HG02759 (cell line): ENCODE data around the gene AK8.

Source experiments
- ATAC-seq: cut with Tn5 transposase; IDR thresholded peaks from one replicate; pipeline ENCODE4 v1.9.1; 2021; ENCODE audit warnings: mild to moderate bottlenecking, moderate library complexity; ENCODE audit not compliant: unreplicated experiment

AK8 gene

DNA sequence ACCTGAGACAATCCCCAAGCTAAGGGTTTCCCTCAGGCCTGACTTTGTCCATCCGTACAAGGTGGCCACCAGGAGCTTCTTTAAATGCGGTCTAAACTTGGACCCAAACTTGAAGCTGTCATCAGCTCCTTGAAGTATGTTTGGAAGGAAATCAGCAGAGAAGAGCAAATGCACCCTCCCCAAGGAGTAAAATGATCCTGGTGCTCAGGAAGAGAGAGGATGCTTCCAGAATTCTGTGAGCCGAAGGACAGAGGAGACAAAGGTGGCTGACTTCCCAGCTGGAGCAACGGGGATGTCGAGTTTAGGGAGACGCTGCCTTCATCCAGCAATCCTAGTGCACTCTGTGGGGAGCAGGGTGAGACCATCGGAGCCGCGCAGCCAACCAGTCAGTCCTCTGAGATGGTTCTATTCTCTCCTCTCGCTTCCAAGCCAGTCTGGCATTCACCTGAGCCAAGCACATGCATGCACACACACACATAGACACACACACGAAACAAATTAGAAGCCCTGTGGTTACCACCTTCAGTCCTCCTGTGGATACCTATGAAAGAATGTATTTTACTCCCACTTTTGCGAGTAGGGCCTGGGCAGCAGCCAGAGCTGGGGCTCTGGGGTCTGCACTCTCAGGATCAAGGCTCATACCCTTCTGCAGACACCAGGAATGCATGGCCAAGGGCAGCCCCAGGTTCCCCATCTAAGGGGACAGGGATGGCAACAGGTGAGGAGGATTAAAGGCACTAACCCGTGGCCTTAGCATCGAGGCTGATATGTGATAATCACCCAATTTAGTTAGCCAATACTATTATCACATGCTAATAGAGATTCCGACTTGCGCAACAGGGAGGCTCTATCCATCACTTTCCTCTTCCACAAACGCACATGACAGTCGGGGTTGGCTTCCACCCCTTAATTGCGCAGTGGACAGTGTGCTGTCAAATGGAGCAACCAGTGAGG, 132.1 kb downstream of the AK8 start:
- ATAC-seq, result no peak

DNA sequence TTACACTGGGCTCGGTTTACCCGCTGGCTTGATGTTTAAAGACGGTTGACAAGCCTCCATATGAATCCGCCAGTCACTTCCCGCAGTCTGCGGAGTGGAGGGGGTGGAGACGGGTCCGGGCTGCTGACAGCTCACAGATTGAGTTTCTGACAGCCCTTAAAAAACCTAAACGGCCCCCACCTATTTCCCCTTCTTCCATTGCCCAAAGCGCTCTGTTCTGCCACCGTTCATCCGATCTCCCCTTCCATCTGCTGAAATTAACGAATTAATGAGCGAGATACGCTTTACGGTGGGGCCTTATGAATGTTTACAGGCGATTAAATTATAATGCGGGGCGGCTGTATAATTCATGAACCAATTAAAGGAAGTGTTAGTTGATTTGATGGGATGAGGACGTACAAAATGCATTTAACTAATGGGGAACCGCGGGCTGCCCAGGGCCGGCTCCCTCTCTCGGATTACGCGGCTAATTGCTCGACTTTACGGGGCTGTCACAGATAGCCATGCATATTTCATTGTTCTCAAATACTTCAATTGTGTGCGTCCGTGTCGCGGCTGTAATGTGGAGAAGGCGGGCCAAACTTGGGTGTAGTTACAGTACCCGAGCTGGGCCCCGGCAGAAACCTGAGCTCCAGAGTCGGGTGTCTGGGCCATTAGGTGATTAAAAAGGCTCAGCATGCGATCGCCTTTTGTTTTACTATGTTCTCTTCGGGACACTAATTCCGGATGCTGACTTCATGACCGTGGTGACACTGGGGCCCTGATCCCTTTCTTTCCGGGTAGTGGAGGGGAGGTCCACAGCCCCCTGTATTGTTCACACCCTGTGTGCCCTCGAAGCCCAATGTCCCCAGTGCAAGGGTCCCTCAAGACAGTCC, 133.0 kb downstream of the AK8 start:
- ATAC-seq, result no peak

DNA sequence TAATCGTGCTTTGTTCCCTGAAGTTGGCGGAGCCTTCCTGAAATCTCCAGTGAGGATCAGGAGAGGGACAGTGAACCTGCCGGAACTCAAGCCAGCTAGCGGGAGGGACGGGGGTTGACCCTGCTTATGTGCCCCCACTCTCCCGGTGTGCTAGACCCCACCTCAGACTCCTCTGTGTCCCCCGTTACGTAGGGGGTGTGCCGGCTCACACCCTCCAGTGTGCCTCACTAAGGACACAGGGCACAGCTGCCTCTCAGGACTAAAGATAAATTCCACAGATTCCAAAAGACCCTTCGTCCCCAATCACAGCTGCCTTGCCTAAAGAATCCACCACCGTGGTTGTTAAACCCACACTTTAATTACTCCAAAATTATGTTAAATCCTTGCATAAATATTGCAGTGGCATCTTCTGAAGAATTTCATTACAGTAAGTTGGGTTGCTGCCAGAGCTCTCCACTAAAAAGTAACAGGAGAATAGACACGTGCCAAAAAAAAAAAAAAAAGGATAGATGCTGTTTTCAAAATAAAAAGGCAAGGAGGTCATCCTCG, 134.1 kb downstream of the AK8 start:
- no peak for ATAC-seq

DNA sequence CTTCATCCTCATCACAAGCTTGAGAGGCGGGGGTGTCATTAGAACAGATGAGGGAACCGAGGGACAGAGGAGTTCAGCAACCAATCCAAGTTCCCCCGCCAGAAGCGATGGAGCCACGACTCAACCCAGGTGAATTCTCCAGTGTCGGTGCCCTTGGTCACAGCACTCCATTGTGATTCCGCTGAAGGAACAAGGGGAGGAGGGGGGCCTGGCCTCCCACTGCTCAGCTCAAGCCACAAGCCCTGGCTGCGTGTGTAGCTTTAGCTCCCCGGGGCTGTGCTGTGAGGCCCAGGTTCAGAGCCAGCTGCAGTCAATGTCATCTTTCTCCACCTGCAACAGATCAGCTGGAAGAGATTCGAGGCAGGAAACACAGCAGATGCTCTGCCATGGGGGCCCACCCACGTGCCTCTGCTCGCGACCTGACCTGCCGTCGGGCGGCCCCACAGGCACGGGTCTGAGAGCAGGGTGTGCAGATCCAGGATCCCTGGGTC, 135.2 kb downstream of the AK8 start:
- no peak for ATAC-seq

DNA sequence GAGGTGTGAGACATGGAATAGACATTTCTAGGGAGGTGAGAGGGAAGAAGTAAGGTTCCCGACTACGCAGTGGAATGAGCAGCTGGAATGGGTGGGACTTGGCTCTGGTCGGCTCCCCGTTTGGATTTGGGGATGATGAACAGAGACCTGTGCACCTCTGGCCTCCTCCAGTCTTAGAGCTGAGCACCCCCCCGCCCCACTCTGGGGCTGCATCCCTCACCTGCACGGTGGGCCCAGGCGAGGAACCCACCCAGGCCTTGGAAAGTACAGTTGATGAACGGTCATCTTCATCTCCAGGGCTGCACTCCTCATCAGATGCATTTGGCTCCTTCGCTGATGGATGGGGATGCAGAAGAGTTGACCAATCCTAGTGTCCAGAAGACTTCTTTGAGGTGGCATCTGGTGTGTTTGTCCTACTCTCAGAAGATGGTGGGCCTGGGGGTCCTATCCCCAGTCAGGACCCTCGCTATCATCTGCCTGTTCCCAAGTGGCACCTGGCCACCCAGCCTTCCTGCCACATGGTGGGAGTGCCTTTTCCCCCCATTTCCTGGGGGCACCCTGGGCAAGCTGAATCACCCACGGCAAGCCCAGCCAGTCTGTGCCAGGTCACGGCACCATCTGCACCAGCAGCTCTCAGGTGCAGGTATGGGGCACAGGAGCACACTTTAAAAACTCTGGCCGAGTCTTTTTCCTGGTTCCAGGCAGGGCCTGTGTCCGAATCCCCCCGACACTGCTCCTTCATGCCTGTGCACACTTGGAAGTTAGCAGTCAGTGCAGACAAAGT, 137.4 kb downstream of the AK8 start:
- no peak for ATAC-seq

DNA sequence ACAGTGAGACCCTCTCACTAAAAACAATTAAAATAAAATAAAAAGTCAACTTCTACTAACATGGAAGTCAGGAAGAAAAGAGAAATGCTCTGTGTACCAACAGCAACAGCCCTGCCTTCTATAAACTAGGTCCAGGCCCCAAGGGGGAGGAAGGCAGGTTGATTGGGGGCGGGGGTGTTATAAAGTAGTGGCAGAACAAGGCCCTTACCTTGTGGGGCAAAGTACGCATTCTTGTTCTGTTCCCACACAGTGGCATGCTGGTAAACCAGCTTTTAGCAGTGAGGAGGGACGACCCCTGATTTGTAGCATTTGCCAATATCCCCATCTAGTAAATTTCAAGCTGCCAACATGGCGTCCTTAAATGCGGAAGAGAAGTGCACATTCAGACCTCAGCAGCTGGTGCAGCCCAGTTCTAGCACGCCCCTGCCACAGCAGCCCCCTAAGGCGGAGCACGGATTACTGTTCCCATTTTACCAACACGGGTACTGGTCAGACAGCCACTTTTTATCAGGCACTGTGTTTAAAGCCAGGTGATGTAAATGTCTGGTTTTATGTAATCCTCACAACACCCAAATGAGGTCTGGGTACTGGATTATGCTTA, 138.3 kb downstream of the AK8 start:
- no peak for ATAC-seq

DNA sequence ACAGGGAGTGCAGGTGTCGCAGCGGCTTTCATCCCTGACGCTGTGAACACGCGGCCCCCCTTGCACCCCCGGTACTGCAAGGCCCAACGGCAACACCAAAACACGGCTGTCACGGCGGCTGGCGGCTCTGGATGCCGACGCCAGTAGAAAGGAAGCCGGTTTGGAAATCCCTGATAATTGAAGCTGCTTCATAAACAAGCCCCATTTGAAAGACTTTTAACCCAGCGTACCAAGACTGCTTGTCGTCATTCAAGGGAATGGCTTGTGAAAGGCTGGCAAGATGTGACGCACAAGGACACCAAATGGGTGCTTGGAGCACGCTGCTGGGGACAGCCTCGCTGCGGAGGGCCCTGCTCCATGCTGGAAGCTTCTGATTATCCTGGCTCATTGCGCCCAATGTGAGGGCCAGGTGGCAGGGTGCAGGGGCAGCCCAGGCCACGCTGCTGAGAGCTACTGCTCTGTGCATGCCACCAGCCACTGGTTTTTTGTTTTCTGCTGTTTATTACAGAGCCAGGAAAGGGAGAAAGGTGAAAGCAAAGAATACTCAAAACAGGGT, 144.7 kb downstream of the AK8 start:
- ATAC-seq, result no peak

DNA sequence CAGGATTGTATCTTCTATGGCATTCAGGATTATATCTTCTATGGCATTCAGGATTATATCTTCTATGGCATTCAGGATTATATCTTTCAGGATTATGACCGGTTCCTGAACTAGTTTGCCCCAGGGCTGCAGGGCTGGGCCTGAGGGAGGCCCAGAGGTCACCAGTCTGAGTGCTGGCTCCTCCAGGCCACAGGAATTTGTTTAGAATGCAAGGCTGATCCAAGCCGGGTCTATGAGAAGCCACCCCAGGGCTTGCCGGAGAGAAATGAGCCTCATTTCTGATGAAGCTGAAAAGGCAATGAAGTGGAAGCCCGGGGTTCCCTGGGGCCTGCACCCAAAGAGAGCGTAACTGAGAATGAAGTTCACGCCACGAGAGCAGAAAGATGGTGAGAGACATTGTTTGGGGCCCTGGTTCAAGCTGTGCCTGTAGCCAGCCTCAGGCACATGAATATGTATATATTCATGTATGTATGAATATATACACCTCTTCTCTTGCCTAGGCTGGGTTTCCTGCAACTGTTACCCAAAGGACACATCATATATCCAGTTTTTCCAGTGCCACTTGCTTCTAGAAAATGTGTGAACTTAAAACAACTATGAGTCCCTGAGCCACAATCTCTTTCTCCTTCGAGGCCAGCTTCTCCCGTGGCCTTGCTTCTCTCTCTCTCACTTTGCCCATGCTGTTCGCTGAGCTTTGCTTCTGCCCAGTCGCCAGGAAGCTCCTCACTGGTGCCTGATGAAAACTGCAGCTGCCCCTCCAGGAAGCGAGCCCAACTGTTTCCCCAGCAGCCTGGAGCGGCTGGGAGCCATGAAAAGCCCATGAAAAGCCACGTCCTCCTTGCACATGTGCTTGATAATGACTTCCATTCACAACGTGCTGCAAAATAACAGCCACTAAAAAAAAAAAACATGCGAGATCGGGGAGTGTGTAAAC, 145.5 kb downstream of the AK8 start:
- ATAC-seq, result no peak

DNA sequence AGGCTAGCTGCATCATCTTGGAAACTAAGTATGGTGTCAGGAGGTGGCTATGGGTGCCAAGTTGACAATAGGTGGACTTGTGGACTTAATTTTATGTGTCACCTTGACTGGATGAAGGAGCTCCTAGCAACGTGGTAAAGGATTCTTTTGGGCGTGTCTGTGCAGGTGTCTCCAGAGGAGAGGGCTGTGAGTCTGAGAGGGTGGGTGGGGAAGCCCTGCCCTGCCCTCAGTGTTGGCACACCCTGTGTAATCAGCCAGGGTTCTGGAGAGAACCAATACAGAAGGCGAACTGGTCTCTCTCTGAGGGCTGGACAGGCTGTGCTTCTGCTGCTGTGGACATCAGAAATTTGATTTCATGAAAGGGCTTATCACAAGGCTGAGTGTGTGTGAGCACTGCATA, 146.9 kb downstream of the AK8 start:
- no peak for ATAC-seq

DNA sequence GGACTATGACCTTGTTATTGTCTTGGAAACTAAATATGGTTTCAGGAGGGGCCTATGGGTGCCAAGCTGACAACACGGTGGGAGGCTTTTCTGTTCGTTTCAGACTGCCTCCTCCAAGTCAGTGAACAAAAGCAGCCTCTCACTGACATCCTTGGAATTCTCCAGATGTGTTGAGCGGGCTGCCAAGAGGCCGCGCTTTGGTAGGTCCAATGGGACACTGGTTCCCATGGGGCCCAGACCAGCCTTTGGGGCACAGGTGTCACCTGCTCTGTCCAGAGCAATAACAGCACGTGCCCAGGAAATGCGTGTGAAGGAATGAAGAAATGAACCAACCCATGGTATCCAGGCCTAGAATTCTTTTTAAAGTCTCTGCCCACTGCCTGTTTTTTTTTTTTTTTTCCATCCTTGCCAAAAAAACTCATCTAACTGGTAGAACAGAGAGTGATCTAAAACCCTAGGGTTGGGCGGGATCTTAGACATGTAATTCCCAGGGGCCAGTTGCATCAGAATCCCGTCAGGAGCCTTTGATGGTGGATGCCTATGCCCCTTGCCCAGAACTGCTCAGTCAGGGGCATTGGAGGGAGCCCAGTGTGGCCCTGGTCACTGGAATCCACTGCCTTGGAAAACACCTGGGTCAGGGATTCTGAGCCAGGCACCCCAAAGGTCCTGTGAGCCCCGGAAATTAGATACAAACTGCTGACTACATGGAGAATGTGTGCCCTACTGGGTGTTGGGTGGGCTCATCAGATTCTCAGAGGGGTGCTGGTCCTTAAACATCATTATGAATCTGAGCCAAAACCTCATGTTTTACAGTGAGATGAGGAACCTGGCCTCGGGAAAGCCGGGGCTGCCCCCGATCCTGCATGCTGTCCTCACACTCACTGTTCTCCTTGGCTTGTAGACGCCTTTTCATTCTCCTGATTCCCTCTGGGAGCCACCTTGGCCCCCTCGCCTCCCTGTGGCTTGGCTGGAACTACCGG, 147.7 kb downstream of the AK8 start:
- ATAC-seq, result no peak

DNA sequence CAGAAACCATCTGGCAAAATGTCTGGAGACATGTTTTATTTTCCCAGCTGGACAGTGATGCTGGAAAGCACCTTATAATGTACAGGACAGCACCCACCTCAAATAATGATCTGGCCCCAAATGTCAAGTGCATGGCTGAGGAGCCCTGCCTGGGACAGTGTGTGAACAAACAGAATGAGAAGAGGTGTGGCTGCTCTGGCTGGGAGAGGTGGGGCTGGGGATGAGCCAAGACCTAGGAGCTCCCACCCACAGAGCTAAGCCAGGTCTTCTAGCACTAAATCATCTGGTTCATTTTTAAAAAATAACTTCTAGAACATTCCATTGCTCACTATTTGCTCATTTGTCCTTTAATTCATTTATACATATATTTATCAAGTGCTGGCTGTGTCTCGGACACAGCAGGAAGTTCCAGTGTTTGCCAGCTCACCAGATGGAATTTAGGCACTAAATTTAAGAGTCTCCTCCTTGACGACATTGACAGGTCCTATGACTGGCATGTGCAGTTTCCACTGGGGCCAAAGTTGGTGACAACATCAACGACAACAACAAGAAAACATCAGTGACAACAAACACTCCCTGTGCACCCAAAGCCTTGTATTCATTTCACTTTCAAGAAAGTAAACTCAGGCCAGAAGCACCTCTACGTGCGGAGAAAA, 148.7 kb downstream of the AK8 start:
- no peak for ATAC-seq

DNA sequence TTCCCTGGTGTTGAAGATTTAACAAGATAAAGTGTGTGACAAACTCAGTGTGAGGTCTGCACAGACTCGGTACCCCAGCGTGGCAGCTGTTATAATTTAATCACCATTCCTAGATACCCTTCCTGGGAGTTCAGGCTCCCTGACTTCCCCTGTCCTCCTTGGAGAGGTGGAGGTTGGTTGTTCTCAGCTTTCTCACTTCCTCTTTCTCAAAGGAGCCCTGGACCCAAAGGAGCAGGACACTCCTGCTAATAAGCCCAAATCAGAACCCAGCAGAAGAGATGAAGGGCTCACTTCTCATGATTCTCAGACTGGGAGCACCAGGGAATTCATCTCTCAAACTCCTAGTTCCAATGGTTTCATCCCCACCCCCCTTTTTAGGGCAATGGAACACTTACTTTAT, 149.6 kb downstream of the AK8 start:
- no peak for ATAC-seq

DNA sequence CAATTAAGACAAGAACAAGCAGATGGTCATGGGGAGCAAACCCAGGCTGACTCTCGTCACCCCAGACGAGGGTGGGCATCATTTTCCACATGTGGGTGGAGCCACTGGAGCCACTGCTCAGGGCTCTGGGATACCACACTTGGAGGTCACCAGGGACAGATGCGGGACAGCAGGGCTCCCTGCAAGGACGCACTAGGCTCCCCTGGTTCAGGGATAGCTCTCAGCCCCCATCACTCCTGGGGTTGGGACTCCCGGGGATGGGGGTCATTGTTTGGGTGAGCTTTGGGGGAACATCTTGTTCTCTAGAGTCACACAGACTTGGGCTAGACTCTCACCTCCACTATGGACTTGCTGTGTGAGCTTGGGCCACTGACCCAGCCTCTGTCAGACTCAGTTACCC, 150.0 kb downstream of the AK8 start:
- no peak for ATAC-seq

DNA sequence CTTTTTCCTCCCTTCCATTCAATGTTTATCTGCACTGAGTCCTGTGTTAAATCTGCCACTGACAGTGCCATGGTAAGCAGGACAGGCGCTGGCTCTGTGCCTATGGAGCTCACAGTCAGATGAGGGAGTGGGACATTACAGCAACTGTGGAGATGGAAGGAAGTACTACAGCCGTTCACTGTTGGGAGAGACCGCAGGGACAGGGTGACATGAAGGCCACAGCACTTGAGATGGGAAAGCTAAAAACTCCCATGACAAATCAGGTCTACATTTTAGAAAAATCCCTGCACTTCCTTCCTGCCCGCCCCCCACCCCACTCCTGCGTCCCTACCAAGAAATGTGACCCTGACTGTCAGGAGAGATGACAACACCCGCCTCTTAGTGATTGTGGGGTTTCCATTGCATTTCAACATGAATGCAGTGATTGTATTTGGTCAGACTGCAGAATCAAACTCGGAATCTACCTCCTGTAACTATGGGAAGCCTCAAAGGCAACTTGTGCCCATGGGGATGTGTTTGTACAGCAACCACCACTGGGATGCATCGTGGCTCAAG, 151.4 kb downstream of the AK8 start:
- ATAC-seq, result no peak

DNA sequence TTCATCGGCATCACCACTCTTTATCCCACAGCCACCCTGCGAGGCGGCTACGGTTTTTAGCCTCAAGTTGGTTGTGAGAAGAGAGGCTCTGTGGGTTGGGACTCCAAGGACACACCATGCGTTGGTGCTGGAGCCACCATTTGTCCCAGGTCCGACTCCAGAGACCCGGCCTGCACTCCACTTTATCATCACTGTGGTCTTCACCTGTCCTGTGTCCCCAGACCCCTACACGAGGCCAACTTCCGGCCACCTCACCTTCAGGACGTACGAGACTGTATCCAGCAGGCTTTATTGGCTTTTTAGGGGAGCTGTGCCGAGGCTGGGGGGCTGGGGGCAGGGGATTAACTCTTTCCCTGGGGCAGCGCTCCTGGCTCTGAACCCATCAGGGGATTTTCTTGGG, 152.8 kb downstream of the AK8 start:
- no peak for ATAC-seq

DNA sequence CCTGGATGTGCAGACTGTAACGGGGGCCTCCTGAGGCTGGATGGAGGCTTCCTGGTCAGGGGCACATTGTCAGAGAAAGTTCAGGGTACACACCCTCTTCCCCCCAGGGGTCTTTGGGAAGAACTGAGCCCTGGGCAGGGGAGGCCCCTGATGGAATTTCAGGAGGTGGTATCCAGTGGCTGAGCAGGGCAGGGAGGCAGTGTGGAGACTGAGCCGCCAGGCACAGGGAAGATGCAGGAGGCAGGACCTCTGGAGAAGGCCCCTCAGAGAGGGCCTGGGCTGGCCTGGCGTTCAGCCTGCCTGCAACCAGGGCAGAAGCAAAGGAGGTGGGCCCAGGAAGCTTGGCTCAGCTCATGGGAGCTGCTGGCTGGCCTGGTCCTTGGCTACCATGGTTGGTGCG, 154.3 kb downstream of the AK8 start:
- ATAC-seq, result no peak

DNA sequence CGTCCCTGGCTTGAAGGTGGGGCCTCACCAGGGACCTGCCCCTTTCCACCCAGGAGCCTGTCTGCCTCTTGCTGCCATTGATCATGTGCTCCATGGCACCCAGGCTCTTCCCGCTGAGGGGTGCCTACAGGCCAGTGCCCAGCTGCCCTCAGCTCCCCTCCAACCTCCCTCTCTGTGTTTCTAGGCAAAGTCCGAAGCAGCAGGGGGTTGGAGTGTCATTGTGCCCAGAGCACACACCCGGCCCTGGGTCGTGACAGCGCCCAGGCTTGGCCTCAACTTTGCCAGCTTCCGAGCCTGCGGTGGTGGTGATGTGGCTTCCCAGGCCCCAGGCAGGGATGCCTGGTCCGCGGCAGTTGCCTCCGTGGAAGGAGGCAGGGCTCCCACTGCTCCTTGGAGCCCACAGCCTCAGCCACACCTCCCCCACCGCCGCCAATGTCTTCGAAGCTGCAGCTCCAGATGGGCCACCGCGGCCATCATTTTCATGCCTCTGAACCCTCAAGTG, 155.5 kb downstream of the AK8 start:
- ATAC-seq, result no peak
